DND-41 (cell line): Measurements from ENCODE around the gene DHCR24.

Experiments
- ATAC-seq: fragments of 200-7000 bp; cut with Tn5 transposase; 3 replicates; pipeline ENCODE4 v1.9.1; 2021; ENCODE audit warnings: low read depth; ENCODE audit not compliant: insufficient read depth
- DNase-seq: peaks from one replicate; pipeline ENCODE4 v3.0.0-alpha.2; 2020
- H2AFZ ChIP-seq: 2 replicates; pipeline ENCODE4 v1.6.0; 2012; ENCODE audit warnings: low read depth, low read length
- H3K27ac ChIP-seq: 2 replicates; pipeline ENCODE4 v1.5.1; 2012; ENCODE audit warnings: low read length, inconsistent platforms
- H3K27me3 ChIP-seq: fragments of 200-600 bp; sonication (generic); 2 replicates; pipeline ENCODE4 v1.6.0; 2012; ENCODE audit warnings: low read length, mild to moderate bottlenecking, inconsistent platforms; ENCODE audit not compliant: insufficient read depth, poor library complexity
- H3K36me3 ChIP-seq: 2 replicates; pipeline ENCODE4 v1.5.1; 2012; ENCODE audit warnings: low read length, inconsistent platforms; ENCODE audit not compliant: insufficient read depth
- H3K4me1 ChIP-seq: 2 replicates; pipeline ENCODE4 v1.5.1; 2012; ENCODE audit warnings: mild to moderate bottlenecking, low read length; ENCODE audit not compliant: insufficient read depth
- H3K4me2 ChIP-seq: 2 replicates; pipeline ENCODE4 v1.6.0; 2012; ENCODE audit warnings: mild to moderate bottlenecking, moderate library complexity, low read length, inconsistent platforms; ENCODE audit not compliant: insufficient read depth
- H3K4me3 ChIP-seq, 2 experiments: fragments of 200-600 bp in 1 of 2; shearing (Covaris generic) in 1 of 2; 2 replicates each; pipeline ENCODE4 v1.5.1; 2012 to 2016; ENCODE audit warnings: inconsistent platforms in 2 of 2, low read length in 2 of 2, mild to moderate bottlenecking in 2 of 2, low read depth in 1 of 2, moderate library complexity in 1 of 2
- H3K79me2 ChIP-seq: 2 replicates; pipeline ENCODE4 v1.6.0; 2012; ENCODE audit warnings: low read length, inconsistent platforms; ENCODE audit not compliant: insufficient read depth
- H3K9ac ChIP-seq: 2 replicates; pipeline ENCODE4 v1.6.0; 2012; ENCODE audit warnings: low read depth, mild to moderate bottlenecking, inconsistent platforms, low read length, moderate library complexity
- H3K9me3 ChIP-seq: 2 replicates; pipeline ENCODE4 v1.5.1; 2012; ENCODE audit warnings: low read length, moderate library complexity, mild to moderate bottlenecking, inconsistent platforms; ENCODE audit not compliant: insufficient read depth, severe bottlenecking
- H4K20me1 ChIP-seq: 2 replicates; pipeline ENCODE4 v1.6.0; 2012; ENCODE audit warnings: low read length; ENCODE audit not compliant: insufficient read depth
- EZH2 ChIP-seq: IDR thresholded peaks from 3 replicates; pipeline ENCODE4 v1.6.1; 2012; ENCODE audit warnings: borderline replicate concordance, low read depth, mild to moderate bottlenecking, moderate library complexity, low read length, inconsistent platforms; ENCODE audit not compliant: severe bottlenecking
- TF ChIP-seq, protein P1 (sequence below): IDR thresholded peaks from 2 replicates; pipeline ENCODE4 v1.5.1; 2012; ENCODE audit warnings: borderline replicate concordance, low read length, moderate library complexity, mild to moderate bottlenecking; ENCODE audit not compliant: poor library complexity, severe bottlenecking; ENCODE audit errors: extremely low read depth

The DHCR24 gene

DNA sequence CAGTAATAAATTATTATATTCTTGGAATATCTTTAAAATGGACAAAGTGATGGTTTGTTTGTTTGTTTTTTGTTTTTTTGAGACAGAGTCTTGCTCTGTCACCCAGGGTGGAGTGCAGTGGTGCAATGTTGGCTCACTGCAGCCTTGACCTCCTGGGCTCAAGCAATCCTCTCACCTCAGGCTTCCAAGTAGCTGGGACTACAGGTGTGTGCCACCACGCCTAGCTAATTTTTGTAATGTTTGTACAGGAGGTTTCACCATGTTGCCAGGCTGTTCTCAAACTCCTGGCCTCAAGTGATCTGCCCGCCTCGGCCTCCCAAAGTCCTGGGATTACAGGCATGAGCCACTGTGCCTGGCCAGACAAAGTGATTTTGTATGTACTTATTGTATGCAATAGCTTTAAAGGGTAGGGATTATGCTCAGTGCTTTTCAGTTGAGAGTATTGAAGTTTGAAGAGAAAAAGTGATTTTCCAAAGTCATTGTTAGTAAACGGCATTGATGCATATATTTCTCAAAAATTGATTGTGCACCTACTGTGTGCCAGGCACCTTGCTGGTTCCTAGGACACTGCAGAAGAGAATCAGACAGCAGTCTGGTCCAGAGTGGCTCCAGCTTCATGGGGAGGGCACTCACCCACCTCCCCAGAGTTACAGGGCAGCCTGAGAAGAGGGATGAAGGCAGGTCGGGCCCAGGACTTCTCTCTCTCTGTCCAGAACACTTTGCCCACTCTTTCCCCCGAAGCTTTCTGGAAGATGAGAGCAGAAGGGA, 51.7 kb downstream of the DHCR24 start:
- Histone ChIP-seq H2AFZ (no peak overlapping the region), H3K4me3 (no peak overlapping the region), H3K4me1 (no peaks in the 10 kb centered on the region), H3K4me2 (no peak overlapping the region), H3K9ac (no peak overlapping the region), H3K79me2 (no peaks in the 10 kb centered on the region), H4K20me1 (no peaks in the 10 kb centered on the region), H3K27me3 (peaks cover 6% of the 10 kb centered on the region), H3K9me3 (peaks cover 3% of the 10 kb centered on the region), H3K27ac (no peak overlapping the region), H3K36me3 (no peaks in the 10 kb centered on the region)
- TF ChIP-seq EZH2 = no peak
- TF ChIP-seq, protein P1, sequence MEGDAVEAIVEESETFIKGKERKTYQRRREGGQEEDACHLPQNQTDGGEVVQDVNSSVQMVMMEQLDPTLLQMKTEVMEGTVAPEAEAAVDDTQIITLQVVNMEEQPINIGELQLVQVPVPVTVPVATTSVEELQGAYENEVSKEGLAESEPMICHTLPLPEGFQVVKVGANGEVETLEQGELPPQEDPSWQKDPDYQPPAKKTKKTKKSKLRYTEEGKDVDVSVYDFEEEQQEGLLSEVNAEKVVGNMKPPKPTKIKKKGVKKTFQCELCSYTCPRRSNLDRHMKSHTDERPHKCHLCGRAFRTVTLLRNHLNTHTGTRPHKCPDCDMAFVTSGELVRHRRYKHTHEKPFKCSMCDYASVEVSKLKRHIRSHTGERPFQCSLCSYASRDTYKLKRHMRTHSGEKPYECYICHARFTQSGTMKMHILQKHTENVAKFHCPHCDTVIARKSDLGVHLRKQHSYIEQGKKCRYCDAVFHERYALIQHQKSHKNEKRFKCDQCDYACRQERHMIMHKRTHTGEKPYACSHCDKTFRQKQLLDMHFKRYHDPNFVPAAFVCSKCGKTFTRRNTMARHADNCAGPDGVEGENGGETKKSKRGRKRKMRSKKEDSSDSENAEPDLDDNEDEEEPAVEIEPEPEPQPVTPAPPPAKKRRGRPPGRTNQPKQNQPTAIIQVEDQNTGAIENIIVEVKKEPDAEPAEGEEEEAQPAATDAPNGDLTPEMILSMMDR = no peak
- ATAC-seq (no peak), DNase-seq (no peak)

DNA sequence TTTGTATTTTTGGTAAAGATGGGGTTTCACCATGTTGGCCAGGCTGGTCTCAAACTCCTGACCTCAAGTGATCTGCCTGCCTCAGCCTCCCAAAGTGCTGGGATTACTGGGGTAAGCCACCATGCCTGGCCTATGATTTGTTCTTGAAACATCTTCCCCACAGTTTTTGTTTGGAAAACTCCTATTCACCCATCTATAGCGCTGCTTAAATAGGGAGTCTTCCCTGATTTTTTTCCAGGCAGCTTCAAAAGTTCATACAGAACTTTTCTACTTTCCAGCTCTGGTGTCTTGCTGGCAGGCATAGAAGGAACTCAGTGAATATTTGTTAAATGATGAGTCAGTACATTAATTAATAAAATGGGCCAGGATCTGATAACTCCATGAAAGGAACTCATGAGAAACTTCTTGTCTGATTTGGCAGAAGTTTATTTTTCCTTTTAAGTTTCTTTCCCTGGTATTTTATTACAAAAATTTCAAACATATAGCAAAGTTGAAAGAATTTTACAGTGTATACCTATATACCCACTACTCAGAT, 52.9 kb downstream of the DHCR24 start:
- H3K27me3 ChIP-seq = peaks cover 6% of the 10 kb centered on the region
- H4K20me1 ChIP-seq = no peaks in the 10 kb centered on the region
- no peak overlapping the region for H3K4me2 ChIP-seq
- H2AFZ ChIP-seq = no peak overlapping the region
- no peaks in the 10 kb centered on the region for H3K36me3 ChIP-seq
- H3K9ac ChIP-seq = no peak overlapping the region
- no peak overlapping the region for H3K4me3 ChIP-seq
- no peak for ATAC-seq
- no peaks in the 10 kb centered on the region for H3K79me2 ChIP-seq
- H3K4me1 ChIP-seq = no peaks in the 10 kb centered on the region
- no peak overlapping the region for H3K27ac ChIP-seq
- H3K9me3 ChIP-seq = peaks cover 3% of the 10 kb centered on the region
- no peak for DNase-seq
- TF ChIP-seq, protein P1 = no peak
- no peak for TF ChIP-seq EZH2

GRCh38 chr1:54833121-54833520, 53.9 kb downstream of the DHCR24 start:
- TF ChIP-seq, protein P1 = no peak
- no peak for TF ChIP-seq EZH2
- H3K27me3 ChIP-seq = peaks cover 6% of the 10 kb centered on the region
- DNase-seq (no peak), ATAC-seq (no peak)
- H3K4me3 ChIP-seq = no peak overlapping the region
- no peaks in the 10 kb centered on the region for H3K79me2 ChIP-seq
- H2AFZ ChIP-seq = no peak overlapping the region
- no peak overlapping the region for H3K9ac ChIP-seq
- H4K20me1 ChIP-seq = no peaks in the 10 kb centered on the region
- H3K36me3 ChIP-seq = no peaks in the 10 kb centered on the region
- no peak overlapping the region for H3K27ac ChIP-seq
- no peaks in the 10 kb centered on the region for H3K4me1 ChIP-seq
- H3K4me2 ChIP-seq = no peak overlapping the region
- peaks cover 3% of the 10 kb centered on the region for H3K9me3 ChIP-seq
